ES-I3 (cell line): ENCODE measurements around the gene IMPG2.

Experiments used
- H3K36me3 ChIP-seq: 2 replicates; pipeline ENCODE4 v1.6.1; 2013; ENCODE audit warnings: mild to moderate bottlenecking, low read length, control low read depth, moderate library complexity; ENCODE audit not compliant: insufficient read depth
- H3K4me1 ChIP-seq: 2 replicates; pipeline ENCODE4 v1.6.1; 2013; ENCODE audit warnings: mild to moderate bottlenecking, control low read depth, low read length; ENCODE audit not compliant: insufficient read depth
- H3K9ac ChIP-seq: 2 replicates; pipeline ENCODE4 v1.6.1; 2013; ENCODE audit warnings: low read depth, mild to moderate bottlenecking, low read length, moderate library complexity
- H3K9me3 ChIP-seq: 2 replicates; pipeline ENCODE4 v1.6.1; 2013; ENCODE audit warnings: mild to moderate bottlenecking, low read length, moderate library complexity; ENCODE audit not compliant: control insufficient read depth, insufficient read depth

Gene IMPG2

DNA sequence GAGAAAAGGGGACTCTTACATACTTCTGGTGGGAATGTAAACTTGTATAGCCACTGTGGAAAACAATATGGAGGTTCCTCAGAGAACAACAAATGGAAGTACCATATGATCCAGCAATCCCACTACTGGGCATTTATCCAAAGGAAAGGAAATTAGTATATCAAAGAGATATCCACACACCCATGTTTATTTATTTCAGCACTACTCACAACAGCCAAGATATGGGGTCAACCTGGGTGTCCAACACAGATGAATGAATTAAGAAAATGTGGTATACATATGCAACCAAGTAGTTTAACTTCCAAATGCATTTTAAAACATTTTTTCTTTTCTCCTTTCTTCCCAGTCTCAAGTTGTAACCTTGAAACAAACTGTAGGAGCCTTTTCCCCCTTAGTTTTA lies 54.3 kb downstream of the IMPG2 start:
- H3K4me1 ChIP-seq: no peaks in the 10 kb centered on the region
- H3K9ac ChIP-seq: no peak overlapping the region
- H3K36me3 ChIP-seq: no peaks in the 10 kb centered on the region
- no peaks in the 10 kb centered on the region for H3K9me3 ChIP-seq

DNA sequence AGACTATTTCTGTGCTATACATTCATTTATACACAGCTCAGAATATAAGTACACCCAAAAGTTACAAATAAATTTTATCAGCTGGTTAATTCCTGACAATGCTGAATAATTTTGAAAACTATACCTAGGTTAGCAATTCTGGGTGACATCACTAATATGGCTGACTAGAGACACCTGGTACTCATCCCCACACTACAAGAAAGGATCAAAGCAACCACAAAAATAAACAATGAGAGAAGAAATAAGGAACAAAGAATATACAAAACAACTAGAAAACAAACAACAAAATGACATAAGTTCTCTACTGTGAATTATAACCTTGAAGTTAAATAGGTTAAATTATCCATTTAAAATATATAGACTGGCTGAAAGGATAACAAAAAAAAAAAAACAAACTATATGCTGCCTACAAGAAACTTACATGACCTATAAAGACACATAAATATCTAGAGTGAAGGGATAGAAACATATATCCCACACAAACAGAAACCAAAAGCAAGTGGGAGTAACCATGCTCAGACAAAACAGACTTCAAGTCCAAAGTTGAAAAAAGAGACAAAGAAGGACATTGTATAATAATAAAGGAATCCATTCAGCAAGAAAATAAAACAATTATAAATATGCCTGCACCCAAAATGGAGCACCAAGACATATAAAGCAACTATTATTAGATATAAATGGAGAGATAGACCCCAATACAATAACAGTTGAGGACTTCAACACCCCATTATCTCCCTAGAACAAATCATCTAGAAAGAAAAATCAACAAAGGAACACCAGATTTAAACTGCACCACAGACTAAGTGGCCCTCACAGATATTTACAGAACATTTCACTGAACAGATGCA lies 57.8 kb downstream of the IMPG2 start:
- Histone ChIP-seq H3K9me3 (no peaks in the 10 kb centered on the region), H3K9ac (no peak overlapping the region), H3K4me1 (no peaks in the 10 kb centered on the region), H3K36me3 (no peaks in the 10 kb centered on the region)

DNA sequence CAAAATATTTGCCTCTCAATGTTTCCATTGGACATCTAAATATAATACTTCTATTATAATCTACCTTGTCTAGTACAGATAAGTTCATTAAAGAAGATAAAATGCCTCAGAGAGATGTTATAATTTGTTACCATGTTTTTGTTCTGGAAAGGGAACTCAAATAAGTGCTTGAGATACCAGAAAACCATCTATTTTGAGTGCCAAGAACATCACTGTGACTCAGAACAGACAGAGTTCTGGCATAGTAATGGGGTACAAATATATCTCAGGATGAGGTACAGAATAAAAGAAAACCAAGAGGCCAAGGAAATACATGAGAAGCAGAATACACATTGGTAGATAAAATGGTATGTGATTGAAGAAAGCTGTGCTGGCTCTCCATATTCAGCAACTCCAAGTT lies 58.9 kb downstream of the IMPG2 start:
- Histone ChIP-seq H3K9me3 (no peaks in the 10 kb centered on the region), H3K36me3 (no peaks in the 10 kb centered on the region)

DNA sequence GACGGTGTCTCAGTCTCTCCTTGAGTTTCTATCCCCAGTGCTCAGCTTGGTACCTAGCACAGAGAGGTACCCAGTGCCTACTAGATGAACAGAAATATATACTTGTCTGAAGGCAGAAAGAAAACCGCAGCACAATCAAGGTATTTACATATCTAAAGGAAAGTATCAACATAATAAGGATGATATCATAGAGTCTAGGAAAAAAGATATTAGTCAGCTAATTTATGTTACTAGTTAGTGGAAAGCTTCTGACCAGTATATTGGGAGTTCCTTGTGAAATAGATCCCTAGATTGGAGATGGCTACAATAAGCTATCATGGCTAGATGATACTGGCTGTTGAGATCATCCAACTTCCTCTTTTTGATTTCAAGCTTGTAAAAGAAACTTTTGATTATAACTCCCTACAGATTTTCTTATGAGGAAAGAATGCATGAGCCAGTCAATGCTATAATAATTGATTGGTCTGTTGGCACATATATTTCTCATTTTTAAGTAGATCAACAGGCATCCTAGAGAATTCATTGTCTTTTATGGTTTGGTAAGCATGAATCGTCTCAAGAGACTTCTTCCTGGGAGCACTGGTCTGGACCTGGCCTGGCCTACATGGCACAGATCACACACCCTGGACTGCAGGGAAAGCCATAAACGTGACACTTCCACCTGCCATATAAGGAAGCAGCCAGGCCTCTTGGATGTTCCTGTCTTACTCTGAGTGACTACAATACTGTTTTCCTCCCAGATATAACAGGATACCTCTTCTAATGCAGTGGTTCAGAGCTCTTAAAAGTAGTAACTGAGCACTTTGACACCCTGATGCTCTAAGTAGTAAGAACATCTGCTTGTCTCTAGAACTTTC lies 60.7 kb downstream of the IMPG2 start:
- no peaks in the 10 kb centered on the region for H3K36me3 ChIP-seq
- no peak overlapping the region for H3K9ac ChIP-seq
- no peaks in the 10 kb centered on the region for H3K4me1 ChIP-seq
- no peaks in the 10 kb centered on the region for H3K9me3 ChIP-seq

More for the DNA sequence above, 58.9 kb downstream of the IMPG2 start:
- Histone ChIP-seq H3K4me1 (no peaks in the 10 kb centered on the region), H3K9ac (no peak overlapping the region)

DNA sequence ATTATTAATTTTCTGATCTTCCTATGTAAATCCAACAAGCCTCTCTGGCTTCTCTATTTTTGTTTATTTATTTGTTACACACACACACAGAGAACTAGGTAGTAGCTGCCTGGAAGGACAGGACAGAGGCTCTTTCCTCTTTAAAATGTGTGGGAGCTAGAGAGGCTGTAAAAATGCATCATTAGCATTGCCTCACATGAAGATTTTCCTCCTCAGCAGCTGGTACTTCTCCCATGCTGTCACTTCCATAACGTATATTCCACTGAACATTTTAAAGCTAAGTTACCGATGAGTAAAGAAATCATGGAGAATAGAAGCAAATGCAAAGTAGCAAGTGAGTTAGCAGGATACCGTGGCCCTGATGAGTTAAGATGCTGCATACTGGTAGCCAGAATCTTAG lies 63.9 kb downstream of the IMPG2 start:
- Histone ChIP-seq H3K9me3 (no peaks in the 10 kb centered on the region), H3K36me3 (no peaks in the 10 kb centered on the region), H3K4me1 (peaks cover 15% of the 10 kb centered on the region), H3K9ac (no peak overlapping the region)

DNA sequence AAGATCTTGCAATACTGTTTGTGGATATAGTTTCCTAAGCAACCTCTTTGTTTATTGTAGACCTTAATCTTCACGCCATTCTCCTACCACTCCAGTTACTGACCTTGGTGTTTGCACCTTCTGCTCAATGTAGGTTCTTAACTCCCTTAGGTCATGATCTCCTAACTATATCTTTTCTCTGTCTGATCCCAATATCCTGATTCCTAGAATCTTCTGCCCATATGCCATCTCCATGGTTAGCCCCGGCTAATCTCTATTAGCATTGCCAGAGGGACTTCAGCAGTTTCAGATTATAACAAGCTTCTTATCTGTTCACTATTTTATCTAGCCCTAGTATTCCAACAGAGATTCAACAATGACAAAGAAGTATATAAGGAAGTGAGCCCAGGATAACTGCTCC lies 64.9 kb downstream of the IMPG2 start:
- no peaks in the 10 kb centered on the region for H3K9me3 ChIP-seq
- peaks cover 15% of the 10 kb centered on the region for H3K4me1 ChIP-seq
- H3K36me3 ChIP-seq: no peaks in the 10 kb centered on the region
- no peak overlapping the region for H3K9ac ChIP-seq

DNA sequence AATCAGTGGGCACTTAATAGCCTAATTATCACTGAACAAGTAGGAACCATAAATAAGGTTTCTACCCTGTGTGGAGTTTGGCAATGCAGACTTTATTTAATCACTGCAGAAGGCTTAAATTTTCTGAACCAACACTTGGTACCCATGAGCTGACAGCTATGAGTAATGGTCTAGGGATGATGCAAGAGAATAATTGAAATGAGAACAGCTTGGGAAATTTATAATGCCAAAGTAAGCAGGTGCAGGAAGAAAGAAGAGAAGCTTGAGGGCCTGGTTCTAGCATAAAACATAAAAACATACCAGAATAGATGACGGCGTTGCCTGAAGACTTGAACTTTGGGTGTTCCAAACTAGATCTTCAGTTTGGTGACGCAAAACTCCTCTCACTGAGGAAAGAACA lies 67.0 kb downstream of the IMPG2 start:
- Histone ChIP-seq H3K4me1 (peaks cover 15% of the 10 kb centered on the region), H3K9ac (no peak overlapping the region), H3K9me3 (no peaks in the 10 kb centered on the region), H3K36me3 (no peaks in the 10 kb centered on the region)

DNA sequence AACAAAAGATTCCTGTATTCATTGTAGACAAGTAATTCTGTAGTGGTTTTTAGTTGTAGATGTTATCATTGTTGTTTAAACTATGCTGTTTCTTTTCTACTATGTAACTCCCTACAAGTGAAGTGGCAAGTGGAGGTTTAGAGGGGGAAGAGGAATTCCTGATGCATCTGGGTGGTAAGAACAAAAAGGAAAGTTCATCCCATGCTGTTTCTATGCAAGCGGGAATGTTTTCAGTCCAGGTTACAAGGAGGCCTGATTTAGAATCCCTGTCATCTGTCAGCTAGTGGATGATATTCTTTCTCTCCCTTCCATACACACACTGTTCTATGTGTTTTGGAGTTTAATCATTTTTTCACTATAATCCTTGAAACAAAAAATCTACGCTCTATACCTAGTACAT lies 67.4 kb downstream of the IMPG2 start:
- no peaks in the 10 kb centered on the region for H3K9me3 ChIP-seq
- no peak overlapping the region for H3K9ac ChIP-seq
- H3K4me1 ChIP-seq: peaks cover 15% of the 10 kb centered on the region
- no peaks in the 10 kb centered on the region for H3K36me3 ChIP-seq

DNA sequence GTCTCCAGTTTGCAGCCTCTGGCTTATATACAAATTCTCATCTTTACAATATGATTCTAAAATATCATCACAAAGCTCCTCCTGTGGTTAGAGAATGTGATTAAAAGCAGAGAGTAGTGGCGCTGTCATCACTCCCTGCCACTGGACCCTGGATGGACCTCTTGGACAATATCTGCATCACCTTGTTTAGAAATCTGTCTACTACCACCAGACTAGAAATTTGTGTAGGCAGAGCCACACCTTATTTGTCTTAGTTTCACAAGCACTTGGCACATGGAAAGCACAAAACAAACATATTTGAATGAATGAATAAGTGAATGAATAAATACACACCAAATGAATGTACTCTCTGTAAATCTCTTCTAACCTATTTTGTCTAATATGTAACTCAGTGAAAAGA lies 68.1 kb downstream of the IMPG2 start:
- H3K36me3 ChIP-seq: no peaks in the 10 kb centered on the region
- no peaks in the 10 kb centered on the region for H3K9me3 ChIP-seq
- H3K4me1 ChIP-seq: peaks cover 15% of the 10 kb centered on the region
- H3K9ac ChIP-seq: no peak overlapping the region

DNA sequence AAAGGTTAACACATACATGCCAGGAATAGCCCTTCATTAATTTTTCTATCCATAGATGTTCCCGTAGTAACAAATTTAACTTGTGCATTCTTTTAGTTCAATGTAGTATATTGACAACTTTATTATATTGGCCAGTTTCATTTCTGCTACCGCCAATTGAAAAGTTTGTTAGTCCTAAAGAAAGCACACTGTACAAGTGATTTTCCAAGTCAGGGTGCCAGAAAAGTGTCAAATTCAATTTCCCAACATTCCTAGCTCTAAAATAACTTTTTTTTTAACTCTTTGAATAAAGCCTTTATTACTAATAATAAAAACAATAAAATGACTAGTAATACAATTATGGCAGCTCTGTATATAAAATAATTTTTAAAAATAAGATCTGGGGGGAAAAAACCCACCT lies 68.9 kb downstream of the IMPG2 start:
- Histone ChIP-seq H3K36me3 (no peaks in the 10 kb centered on the region), H3K4me1 (peaks cover 15% of the 10 kb centered on the region), H3K9ac (no peak overlapping the region), H3K9me3 (no peaks in the 10 kb centered on the region)

DNA sequence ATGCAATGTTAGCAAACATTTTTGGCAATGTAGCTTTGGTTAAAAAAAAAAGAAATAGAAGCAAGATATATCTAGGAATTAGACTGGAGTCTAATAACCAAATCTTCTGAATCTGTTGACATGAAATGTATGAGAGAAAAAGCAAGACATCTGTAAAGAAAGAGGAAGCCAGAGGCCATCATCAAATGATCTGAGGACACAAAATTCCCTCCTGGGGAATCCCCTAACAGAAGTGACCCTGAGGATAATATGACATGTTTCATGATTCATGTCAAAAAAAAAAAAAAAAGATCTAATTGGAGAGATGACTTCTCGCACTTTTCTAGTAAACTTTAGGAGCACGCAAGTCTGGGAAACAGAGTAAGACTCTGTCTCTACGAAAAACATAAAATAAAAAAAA lies 70.9 kb downstream of the IMPG2 start:
- no peaks in the 10 kb centered on the region for H3K9me3 ChIP-seq
- no peak overlapping the region for H3K9ac ChIP-seq
- H3K4me1 ChIP-seq: peaks cover 15% of the 10 kb centered on the region
- no peaks in the 10 kb centered on the region for H3K36me3 ChIP-seq

DNA sequence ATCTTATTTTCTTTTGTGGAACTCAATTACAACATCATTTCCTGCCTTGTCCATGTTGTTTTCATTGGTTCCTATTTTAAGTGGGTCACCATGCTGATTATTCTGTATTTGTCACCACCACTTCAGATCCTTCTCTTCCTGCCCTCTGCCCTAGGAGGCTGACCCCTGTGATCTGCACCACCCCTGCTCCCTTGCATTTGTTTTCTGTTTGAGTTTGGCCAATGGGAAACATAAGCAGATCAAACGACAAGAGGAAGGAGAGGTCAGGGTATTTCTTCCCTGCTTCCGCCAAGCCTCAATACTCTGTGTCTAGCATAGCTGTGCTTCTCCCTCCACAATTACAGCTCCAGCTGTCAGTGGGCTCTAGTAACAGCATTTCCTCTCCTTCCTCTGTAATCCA lies 71.6 kb downstream of the IMPG2 start:
- Histone ChIP-seq H3K9ac (no peak overlapping the region), H3K4me1 (peaks cover 15% of the 10 kb centered on the region), H3K9me3 (no peaks in the 10 kb centered on the region), H3K36me3 (no peaks in the 10 kb centered on the region)

DNA sequence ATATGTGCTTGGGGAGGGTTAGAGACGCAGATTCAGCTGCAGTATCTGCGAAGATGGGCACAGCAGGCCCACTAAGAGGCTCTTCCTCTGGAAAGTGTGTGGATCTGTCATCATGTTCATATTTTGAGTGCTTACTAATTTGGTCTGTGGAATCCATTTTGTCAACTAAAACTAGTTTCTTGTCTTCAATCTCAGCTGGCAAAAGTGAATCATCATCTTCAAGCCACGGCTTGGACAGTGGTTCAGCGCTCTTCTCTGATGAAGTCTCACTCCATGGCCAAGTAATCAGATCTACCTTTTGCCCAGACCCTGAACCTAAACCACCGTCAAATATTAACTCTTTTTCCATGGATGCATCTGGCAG lies 76.2 kb downstream of the IMPG2 start:
- Histone ChIP-seq H3K9ac (no peak overlapping the region), H3K36me3 (no peaks in the 10 kb centered on the region), H3K9me3 (no peaks in the 10 kb centered on the region), H3K4me1 (peaks cover 13% of the 10 kb centered on the region; the same call in 1 of the 2 replicates)

DNA sequence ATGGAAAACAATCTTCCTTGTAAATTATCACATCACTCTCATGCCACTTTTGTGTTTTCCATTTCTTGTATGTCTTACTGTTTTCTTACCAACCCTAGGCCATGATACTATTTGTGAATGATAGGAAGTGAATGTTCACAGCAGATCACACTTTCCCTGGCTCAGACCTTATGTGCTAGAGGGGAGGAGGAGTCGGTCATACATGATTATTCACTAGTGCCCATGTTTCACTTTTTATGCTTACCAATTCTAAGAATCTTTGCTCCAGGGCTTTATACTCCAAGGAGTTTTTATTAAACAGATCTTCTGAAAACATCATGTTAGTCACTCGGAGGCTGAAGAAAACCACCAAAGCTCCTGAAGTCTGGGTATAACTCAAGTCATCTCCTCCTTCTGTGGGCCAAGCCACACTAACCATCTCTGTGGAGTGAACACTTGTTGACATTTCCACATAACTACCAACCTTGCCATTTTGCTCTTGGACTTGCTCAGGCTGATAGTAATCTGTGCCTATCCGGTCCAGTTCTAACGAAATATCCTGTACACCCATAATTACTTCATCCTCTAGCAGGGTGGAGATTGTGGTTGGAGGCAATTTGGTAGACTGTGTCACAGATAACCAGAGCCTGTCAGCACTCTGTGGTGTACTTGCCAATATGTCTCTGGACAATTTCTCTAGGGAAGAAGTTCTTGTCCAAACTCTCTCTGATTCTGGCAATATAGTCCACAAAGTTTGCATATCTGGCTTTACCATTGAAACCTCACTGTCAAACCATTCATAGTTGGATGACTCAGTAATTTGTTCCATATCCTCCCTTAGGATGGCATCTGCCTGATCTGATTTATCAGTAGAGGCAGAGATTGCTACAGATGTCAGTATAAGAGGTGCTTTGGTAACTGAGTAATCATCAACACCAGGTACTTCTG lies 76.8 kb downstream of the IMPG2 start:
- H3K36me3 ChIP-seq: no peaks in the 10 kb centered on the region
- peaks cover 13% of the 10 kb centered on the region; the same call in 1 of the 2 replicates for H3K4me1 ChIP-seq
- no peaks in the 10 kb centered on the region for H3K9me3 ChIP-seq
- H3K9ac ChIP-seq: no peak overlapping the region
